GM12878 (cell line): ENCODE measurements around the gene MNT. TPM values are rescaled to one million over a fixed set of nuclear protein-coding genes. Genes with fewer than 3 reads are reported as not detected.

ENCODE experiments used
- ATAC-seq: fragments of 200-7000 bp; cut with Tn5 transposase; 3 replicates; pipeline ENCODE4 v1.9.1; 2020; ENCODE audit warnings: mild to moderate bottlenecking, moderate library complexity
- BruUV-seq: library from RNA; stranded (reverse); fragments of 400-500 nt; replicated peaks from 2 replicates; lab custom pipeline; 2021; lab: Mats Ljungman, UMichigan
- CTCF ChIA-PET: fragments of 300-600 bp; sonication (Branson Sonifier 250); formaldehyde crosslinking; extraction: SDS; loops from one replicate; lab custom pipeline; 2021; ENCODE audit warnings: inconsistent platforms; lab: Yijun Ruan, JAX
- POLR2A ChIA-PET: fragments of 350-600 bp; formaldehyde crosslinking; extraction: SDS; loops from one replicate; lab custom pipeline; 2021; ENCODE audit warnings: inconsistent platforms; lab: Charles Lee
- RAD21 ChIA-PET: fragments of 300-600 bp; sonication (Branson Sonifier 250); formaldehyde crosslinking; loops from one replicate; lab custom pipeline; 2023; ENCODE audit warnings: antibody characterized with exemption; ENCODE audit not compliant: unreplicated experiment; lab: Charles Lee
- SMC1A ChIA-PET: fragments of 300-600 bp; sonication (Branson Sonifier 250); formaldehyde crosslinking; loops from one replicate; lab custom pipeline; 2023; ENCODE audit not compliant: unreplicated experiment, uncharacterized antibody; lab: Charles Lee
- DNase-seq: peaks from one replicate; pipeline ENCODE4 v3.0.0-alpha.2; 2011; ENCODE audit warnings: low read depth, low spot score
- FAIRE-seq: peaks from 3 replicates; lab custom pipeline; 2011; peaks lifted over from hg19 to GRCh38; lab: Jason Lieb, UNC
- H2AFZ ChIP-seq: 2 replicates; pipeline ENCODE4 v1.6.0; 2011; ENCODE audit warnings: low read depth, low read length, control low read depth; ENCODE audit not compliant: control insufficient read depth
- H3K27ac ChIP-seq: 2 replicates; pipeline ENCODE4 v1.5.1; 2011; ENCODE audit warnings: control low read depth; ENCODE audit not compliant: control insufficient read depth, insufficient read depth
- H3K27me3 ChIP-seq, 2 experiments: replicated peaks in 1 of 2; 2 replicates each; pipeline versions ENCODE4 v1.6.0 to v1.6.1; 2011; ENCODE audit warnings: low read length in 1 of 2; ENCODE audit not compliant: control insufficient read depth in 2 of 2, insufficient read depth in 2 of 2
- H3K36me3 ChIP-seq, 2 experiments: 2 replicates each; pipeline ENCODE4 v1.5.1; 2011; ENCODE audit warnings: low read length in 1 of 2; ENCODE audit not compliant: control insufficient read depth in 2 of 2, insufficient read depth in 2 of 2
- H3K4me1 ChIP-seq: 2 replicates; pipeline ENCODE4 v1.6.1; 2011; ENCODE audit warnings: mild to moderate bottlenecking, low read length, moderate library complexity, mixed read lengths; ENCODE audit not compliant: control insufficient read depth, insufficient read depth
- H3K4me2 ChIP-seq: 2 replicates; pipeline ENCODE4 v1.6.0; 2011; ENCODE audit warnings: control low read depth; ENCODE audit not compliant: control insufficient read depth, insufficient read depth
- H3K4me3 ChIP-seq: fragments of 200-600 bp; sonication (generic); 2 replicates; pipeline ENCODE4 v1.5.1; 2016
- H3K79me2 ChIP-seq: 2 replicates; pipeline ENCODE4 v1.6.0; 2011; ENCODE audit warnings: low read length; ENCODE audit not compliant: control insufficient read depth, insufficient read depth
- H3K9ac ChIP-seq: 2 replicates; pipeline ENCODE4 v1.8.0; 2011; ENCODE audit warnings: low read length, control low read depth, mixed read lengths; ENCODE audit not compliant: control insufficient read depth, insufficient read depth
- H3K9me3 ChIP-seq: replicated peaks from 3 replicates; pipeline ENCODE4 v1.5.1; 2011; ENCODE audit warnings: mild to moderate bottlenecking, low read length; ENCODE audit not compliant: control insufficient read depth, insufficient read depth
- H4K20me1 ChIP-seq: 2 replicates; pipeline ENCODE4 v1.6.0; 2011; ENCODE audit not compliant: control insufficient read depth, insufficient read depth
- BMI1 ChIP-seq: fragments of 450-650 bp; IDR thresholded peaks from 2 replicates; pipeline ENCODE4 v1.6.1; 2016; ENCODE audit warnings: mild to moderate bottlenecking, moderate library complexity, borderline replicate concordance
- CBX5 ChIP-seq: sonication (generic); IDR thresholded peaks from 2 replicates; pipeline ENCODE4 v1.6.1; 2016; ENCODE audit warnings: low read depth, moderate library complexity, mild to moderate bottlenecking, inconsistent platforms
- CHD2 ChIP-seq: IDR thresholded peaks from 2 replicates; pipeline ENCODE4 v1.6.1; 2011; ENCODE audit warnings: low read depth, low read length, improper control_type of control experiment, borderline replicate concordance
- NBN ChIP-seq: fragments of 450-650 bp; IDR thresholded peaks from 2 replicates; pipeline ENCODE4 v1.6.1; 2016
- NFYA ChIP-seq: IDR thresholded peaks from 2 replicates; pipeline ENCODE4 v1.6.1; 2011; ENCODE audit warnings: low read depth, mild to moderate bottlenecking, low read length, improper control_type of control experiment, borderline replicate concordance
- NR2C2 ChIP-seq: IDR thresholded peaks from 2 replicates; pipeline ENCODE4 v1.6.1; 2011; ENCODE audit warnings: borderline replicate concordance, low read depth; ENCODE audit not compliant: control insufficient read depth, insufficient read length
- NR2F1 ChIP-seq: fragments of 450-650 bp; conservative IDR thresholded peaks from 2 replicates; pipeline ENCODE4 v1.6.1; 2017; ENCODE audit warnings: mild to moderate bottlenecking
- SREBF2 ChIP-seq: IDR thresholded peaks from 2 replicates; pipeline ENCODE4 v1.6.1; 2012; ENCODE audit warnings: mild to moderate bottlenecking, low read length
- STAT3 ChIP-seq: IDR thresholded peaks from 2 replicates; pipeline ENCODE4 v1.6.1; 2011; ENCODE audit warnings: low read depth, low read length, improper control_type of control experiment
- WGBS: methylation state at CpG from one replicate; pipeline ENCODE4 v1.1.6; 2016; ENCODE audit warnings: low lambda C conversion rate; ENCODE audit not compliant: insufficient replicate concordance, insufficient coverage; ENCODE audit errors: missing lambda C conversion rate; 5-methylcytosine and 5-hydroxymethylcytosine counted together
- in situ Hi-C: fragments of 300-500 bp; cut with MboI; formaldehyde crosslinking; loops from 9 replicates; pipeline ENCODE4 v1.14.3; 2018; ENCODE audit warnings: mixed read lengths
- intact Hi-C: fragments of 100-400 bp; cut with micrococcal nuclease; formaldehyde crosslinking; loops from one replicate; pipeline ENCODE4 v1.14.2; 2022; ENCODE audit not compliant: unreplicated experiment
- polyA plus RNA-seq, 11 experiments: library from polyadenylated mRNA; depleted of rRNA in 4 of 11; unstranded in 6 of 11; stranded (reverse) in 5 of 11; fragments of >200 nt; fragmentation: Nextera tagmentation in 4 of 11; fragmentation: Illumina TruSeq in 1 of 11; extraction: Ambion mirVana in 4 of 11; extraction: Trizol in 1 of 11; gene quantifications; 1 replicate in 1 of 11; 2 replicates in 10 of 11; pipeline versions ENCODE4 v1.2.1 to v1.2.3, GENCODE V29; 2011 to 2016; ENCODE audit warnings: inconsistent platforms in 2 of 11, missing spikeins in 2 of 11, low read depth in 1 of 11
- total RNA-seq, 4 experiments: library from RNA; depleted of rRNA in 3 of 4; stranded (reverse); fragments of >200 nt in 3 of 4; fragmentation: Illumina TruSeq in 1 of 4; extraction: Trizol in 1 of 4; gene quantifications; 2 replicates each; pipeline versions ENCODE4 v1.2.1 to v1.2.3, GENCODE V29; 2013 to 2021
- TF ChIP-seq, protein P1 (sequence below): fragments of 450-650 bp; IDR thresholded peaks from 2 replicates; pipeline ENCODE4 v1.6.1; 2017; ENCODE audit warnings: mild to moderate bottlenecking, moderate library complexity

MNT gene
- total and polyA plus RNA-seq, 10 of the 15 experiments (the other 5 are each of a cell fraction or from before 2014, with no cell fraction given), result 0.31 to 15.9 (median 3.8) TPM

DNA sequence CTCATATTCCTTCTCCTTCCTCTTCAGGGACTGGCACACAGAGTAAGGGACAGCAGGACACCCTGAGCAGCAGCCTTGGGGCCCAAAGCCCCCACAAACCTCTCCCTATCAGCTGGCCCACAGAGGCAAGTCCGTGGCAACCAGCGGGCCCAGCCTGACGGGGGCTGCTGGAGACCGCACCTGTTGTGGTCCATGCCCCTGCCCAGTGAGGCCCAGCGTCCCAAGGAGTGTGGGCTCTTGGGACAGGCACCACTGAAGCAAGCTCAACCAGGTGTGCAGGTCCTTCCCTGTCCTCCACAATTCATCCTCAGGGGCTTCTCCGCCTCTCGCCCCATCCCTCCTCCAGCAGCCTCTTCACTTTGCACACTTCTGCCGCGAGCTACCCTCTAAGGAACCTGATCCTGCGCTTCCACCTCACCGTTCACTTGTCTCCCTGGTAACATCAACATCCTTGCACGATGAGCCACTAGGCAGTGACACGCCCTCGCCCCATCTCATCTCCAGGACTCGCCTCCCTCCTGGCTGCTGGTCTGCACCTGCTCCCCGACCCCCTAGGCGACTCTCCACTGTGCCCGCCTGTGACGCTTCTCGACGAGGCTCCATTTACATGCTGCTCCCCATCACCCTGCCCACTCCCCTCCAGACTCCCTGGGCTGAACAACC lies 12.7 kb downstream of the MNT start:
- in situ Hi-C loops, result no loop called here
- H4K20me1 ChIP-seq, result no peaks in the 10 kb centered on the region
- H3K4me1 ChIP-seq, result peaks cover 9% of the 10 kb centered on the region; the same call in 1 of the 2 replicates
- DNase-seq (no peak), FAIRE-seq (no peak), ATAC-seq (no peak)
- no peaks in the 10 kb centered on the region for H3K27me3 ChIP-seq
- H3K4me2 ChIP-seq, result no peak overlapping the region
- RAD21 ChIA-PET, result no interaction called here
- CTCF ChIA-PET, result interaction anchor here (12.3 kb wide), 1 partner anchor 27 kb away, joined by 597 read pairs; no protein-coding TSS in a partner anchor
- WGBS, result 86% methylated on average over 21 of the region's 21 CpGs
- no peak overlapping the region for H3K9ac ChIP-seq
- H3K79me2 ChIP-seq, result no peaks in the 10 kb centered on the region; the same call in 1 of the 2 replicates
- no TSS peak for BruUV-seq
- no peak overlapping the region for H3K27ac ChIP-seq
- H3K9me3 ChIP-seq, result no peaks in the 10 kb centered on the region
- TF ChIP-seq SREBF2 (no peak), NBN (no peak), BMI1 (no peak), STAT3 (no peak), NR2F1 (no peak), NR2C2 (no peak), NFYA (no peak), CHD2 (no peak), CBX5 (no peak)
- TF ChIP-seq, protein P1, sequence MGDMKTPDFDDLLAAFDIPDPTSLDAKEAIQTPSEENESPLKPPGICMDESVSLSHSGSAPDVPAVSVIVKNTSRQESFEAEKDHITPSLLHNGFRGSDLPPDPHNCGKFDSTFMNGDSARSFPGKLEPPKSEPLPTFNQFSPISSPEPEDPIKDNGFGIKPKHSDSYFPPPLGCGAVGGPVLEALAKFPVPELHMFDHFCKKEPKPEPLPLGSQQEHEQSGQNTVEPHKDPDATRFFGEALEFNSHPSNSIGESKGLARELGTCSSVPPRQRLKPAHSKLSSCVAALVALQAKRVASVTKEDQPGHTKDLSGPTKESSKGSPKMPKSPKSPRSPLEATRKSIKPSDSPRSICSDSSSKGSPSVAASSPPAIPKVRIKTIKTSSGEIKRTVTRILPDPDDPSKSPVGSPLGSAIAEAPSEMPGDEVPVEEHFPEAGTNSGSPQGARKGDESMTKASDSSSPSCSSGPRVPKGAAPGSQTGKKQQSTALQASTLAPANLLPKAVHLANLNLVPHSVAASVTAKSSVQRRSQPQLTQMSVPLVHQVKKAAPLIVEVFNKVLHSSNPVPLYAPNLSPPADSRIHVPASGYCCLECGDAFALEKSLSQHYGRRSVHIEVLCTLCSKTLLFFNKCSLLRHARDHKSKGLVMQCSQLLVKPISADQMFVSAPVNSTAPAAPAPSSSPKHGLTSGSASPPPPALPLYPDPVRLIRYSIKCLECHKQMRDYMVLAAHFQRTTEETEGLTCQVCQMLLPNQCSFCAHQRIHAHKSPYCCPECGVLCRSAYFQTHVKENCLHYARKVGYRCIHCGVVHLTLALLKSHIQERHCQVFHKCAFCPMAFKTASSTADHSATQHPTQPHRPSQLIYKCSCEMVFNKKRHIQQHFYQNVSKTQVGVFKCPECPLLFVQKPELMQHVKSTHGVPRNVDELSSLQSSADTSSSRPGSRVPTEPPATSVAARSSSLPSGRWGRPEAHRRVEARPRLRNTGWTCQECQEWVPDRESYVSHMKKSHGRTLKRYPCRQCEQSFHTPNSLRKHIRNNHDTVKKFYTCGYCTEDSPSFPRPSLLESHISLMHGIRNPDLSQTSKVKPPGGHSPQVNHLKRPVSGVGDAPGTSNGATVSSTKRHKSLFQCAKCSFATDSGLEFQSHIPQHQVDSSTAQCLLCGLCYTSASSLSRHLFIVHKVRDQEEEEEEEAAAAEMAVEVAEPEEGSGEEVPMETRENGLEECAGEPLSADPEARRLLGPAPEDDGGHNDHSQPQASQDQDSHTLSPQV, result no peak
- no peak overlapping the region for H3K4me3 ChIP-seq
- POLR2A ChIA-PET, result no interaction called here
- H2AFZ ChIP-seq, result no peak overlapping the region
- SMC1A ChIA-PET, result no interaction called here
- peaks cover 4 to 7% of the 10 kb centered on the region in 2 experiments; a peak in 2 of 4 replicates for H3K36me3 ChIP-seq
- intact Hi-C loops, result no loop called here
